Measurements from ENCODE around the gene NDUFA6.

Gene NDUFA6

DNA sequence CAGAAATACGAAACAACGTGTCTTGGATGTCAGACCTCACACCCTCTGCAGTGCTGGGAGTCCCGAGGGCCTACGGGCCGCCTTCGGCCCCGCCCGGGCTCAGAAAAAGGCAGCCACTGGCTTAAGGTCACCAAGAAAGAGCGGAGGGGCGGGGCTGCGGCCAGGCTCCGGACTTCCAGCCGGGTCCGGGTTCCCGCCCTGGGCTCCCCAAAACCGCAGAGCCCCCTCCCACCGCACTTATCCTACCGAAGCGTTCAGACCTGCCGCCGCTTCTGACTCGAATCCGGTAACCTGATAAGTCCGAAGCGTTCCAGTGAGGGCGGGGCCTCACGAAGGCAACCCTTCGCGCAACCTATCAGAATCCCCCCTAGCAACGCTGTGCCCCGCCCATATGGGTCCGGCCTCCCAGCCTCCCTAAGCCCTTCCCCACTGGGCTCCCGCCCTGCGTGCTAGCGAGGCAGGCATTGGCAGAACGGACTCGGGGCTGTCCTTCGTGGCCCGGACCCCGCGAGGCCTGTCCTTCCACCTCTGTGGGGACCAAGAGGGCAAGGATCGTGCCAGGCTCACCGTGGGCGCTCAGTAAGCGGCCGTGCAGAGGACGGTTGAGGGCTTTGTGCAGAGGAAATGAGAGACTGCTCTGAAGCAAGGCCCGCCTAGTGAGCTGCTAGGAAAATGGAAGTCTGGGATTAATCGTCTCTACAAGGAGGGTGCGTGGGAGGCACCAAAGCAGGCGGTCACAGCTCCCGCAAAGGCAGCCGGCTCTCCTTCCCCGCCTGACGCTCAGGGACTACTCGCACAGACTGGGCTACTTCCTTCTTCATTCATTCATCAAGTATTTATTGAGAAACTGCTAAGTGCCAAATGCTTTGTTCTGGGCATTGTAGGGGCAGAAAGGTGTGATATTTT, 19.8 kb downstream of the NDUFA6 start, which contains the start of gene NAGA:
NAGA (minus strand) TSS at position 296 of the 906 bp plus-strand sequence. CDS start 515 bp downstream, outside the sequence.
- DNase-seq (ENCODE audit: low read depth), result peak; percentile 91

DNA sequence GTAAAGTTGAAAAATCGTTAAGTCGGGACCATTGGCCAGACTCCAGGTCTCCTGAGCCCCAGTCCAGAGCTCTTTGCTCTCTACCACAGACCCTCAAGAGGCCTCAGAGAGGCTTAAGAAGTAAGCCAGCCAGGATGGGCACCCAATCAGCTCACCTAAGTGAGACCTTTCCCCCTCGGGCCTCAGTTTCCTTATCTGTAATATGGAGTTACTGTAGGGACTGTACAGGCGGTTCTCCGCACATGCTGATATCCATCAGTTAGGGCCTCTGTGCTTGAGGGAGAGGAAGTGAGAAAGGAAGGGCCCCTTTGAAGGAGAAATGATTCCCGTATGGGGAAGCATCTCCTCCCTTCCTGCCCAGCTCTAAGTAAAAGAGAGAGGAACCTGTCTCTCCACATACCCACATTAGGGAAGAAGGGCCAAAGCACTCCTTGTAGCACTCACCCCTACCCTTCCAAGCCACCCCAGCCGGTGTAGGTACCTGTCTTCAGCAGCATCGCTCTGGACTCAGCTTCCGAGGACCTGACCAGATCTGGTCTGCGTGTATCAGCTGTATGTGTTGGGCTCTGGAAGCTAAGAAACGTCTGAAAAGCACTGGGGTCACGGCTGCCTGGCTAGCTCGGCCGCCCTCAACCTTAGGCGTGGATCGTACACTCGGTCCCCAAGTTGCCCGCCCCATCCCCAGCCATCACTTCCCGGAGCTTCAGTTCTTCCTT, 20.6 kb downstream of the NDUFA6 start:
- no peak for DNase-seq (ENCODE audit: low read depth)

DNA sequence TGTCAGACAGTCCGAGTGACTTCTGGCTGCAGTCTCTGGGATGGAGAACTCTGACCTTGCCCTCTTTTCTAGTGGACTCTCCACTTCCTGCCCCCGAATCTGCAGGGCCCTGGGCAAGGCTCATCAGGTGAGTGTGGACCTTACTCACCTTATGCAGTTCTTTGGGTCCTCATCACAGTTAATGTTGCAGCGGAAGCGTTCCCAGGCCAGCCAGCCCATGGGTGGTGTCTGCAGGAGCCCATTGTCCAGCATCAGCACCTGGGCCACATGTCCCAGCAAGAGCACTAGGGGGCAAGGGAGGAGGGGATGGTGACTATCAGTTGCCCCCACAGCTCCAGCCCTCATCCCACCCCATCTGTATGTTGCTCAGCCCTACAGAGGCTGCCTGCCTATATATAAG, 22.3 kb downstream of the NDUFA6 start:
- no peak for DNase-seq (ENCODE audit: low read depth)

DNA sequence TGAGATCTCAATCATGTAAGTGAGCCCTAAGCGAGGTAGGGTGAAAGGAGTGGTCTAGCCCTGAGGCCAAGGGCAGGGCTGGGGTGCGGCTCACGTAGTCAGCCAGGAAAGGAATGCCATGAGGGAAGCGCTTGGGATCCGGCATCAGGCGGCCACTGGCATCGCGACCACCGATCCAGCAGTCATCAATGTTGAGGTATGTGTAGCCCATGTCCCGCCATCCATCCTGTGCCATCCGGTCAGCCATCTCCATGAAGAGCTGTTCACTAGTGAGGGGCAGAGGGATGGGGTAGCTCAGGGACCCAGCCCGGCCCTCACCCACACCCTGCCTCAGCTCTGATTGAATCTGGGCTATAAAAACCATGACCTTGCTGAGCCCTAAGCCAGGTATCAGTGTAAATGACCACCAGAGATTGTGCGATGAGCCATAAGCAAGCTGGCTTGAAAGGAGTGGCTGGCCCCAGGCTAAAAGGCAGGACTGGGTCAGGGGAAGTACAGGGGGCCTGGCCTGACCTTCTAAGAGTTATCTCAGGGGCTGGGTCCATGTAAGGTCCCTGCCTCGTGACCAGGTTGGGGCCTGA, 22.8 kb downstream of the NDUFA6 start:
- DNase-seq (ENCODE audit: low read depth), result no peak

DNA sequence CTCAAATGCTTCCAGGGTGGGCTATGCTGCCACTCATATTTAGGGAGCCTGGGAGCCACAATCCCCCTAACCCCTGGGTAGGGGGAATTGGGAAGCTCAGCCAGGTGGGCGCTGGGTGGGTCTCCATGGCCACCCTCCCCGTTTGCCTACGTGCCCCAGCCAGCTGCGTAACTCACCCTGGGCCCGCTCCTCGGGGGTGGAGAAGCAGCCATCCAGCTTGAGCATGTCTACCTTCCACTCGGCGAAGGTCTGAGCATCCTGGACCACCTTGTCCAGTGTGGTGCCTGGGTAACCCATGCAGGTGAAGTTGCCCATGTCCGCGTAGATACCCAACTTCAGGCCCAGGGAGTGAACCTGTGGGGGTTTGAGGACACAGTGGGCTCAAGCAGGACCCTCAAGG, 23.6 kb downstream of the NDUFA6 start:
- DNase-seq (ENCODE audit: low read depth), result no peak

DNA sequence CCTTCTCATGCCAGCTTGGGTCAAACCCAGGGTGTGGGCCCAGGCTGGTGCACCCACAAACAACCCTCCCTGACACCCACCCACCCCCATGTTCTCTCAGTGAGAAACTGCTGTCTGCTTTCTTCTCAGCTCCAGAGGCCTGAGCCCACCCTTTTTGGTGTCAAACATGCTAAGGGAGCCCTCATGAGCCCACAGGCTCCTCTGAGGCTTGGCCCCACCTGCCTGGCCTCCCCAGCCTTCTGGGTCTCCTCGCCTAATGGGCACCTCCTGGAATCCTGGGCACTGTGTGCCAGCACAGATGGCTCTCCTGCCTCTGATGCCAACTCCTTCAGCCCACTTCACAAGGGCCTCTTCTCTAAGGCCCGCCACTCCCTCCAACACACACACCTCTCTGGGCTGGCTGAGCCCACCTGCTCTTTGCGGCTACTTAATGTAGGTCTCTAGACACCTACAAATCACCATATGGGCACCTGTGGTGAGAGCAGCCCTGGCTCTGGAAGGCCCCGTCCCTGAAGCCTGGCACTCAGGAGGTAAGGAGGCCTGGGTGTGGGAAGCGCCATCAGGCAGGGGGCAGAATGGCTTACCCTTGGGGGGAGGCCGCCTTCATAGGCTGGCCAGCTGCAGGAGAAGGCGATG, 24.3 kb downstream of the NDUFA6 start:
- no peak for DNase-seq (ENCODE audit: low read depth)

DNA sequence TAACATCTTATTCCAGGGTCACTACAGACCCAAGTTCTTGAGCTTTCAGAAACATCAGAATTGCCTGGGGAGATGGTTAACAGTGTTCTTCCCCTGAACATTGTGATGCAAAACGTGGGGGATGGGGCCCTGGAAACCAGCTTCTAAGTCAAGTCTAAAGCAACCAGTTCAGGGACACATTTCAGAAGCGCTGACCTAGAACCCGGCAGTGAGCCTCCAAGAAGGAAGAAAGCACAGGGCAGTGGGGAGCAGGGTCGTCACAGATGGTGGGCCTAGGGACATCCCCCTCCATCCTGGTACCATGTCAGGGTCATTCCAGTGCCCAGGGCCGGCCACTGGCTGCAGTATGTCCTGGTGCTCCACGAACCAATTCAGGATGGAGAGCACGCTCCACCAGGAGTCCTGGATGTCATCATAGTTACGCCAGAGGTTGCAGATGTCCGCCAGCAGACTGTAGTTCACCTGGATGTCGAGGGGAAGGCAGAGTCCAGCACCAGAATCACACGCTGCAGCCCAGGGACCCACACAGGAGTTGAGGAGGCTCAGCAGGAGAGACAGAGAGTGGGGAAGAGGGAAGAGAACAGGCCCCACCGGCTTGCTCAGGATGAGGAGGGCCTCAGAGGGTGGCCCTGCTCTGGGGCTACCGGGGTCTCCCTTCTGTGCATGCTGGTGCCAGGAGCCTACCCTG, 25.0 kb downstream of the NDUFA6 start:
- DNase-seq (ENCODE audit: low read depth), result no peak

DNA sequence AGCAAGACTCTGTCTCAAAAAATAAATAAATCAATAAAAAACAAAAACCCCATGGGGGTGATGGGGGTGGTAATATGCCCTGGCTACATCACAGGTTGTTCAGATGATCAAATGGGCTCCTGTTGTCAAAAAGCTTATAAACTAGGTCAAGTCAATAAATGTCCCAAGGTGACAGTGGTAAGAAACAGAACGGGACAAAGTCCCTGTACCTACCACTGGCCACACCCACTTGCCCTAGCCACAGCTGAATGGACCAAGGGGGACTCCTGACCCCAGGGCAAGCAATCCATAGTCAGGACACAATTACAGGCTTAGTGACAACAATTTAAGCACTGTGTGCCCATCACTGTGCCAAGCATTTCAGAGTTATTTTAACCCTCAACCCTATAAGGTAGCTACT, 25.9 kb downstream of the NDUFA6 start:
- DNase-seq (ENCODE audit: low read depth), result no peak

DNA sequence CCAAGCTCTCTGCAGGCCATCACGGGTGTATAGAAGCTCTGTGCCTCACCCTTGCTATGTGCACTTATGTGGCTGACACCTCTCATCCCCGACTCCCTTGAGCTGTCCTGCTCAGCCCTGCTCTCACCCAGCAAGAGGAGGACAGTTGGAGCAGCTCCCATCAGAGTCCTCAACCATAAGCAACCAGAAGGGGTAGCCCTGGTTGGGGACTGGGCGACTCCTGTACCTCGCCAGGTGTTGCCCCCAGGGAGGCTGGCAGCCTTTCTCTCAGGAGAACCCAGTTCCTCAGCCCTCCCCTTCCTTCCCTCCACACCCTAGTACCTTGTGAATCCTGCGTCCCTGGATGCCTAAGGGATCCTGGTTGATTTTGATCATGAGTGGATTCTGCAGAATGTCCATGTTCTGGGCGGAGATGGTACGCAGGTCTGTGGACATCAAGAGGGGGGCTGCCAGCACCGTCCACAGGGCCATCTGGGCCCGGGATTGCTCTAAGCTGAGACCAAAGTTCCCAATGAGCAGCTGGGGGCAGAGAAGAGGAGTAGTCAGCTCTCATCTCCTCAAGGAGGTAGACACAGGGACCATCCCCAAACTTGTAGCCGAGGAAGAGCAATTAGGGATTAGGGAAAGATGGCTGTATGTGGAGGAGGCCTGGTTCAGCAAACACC, 27.9 kb downstream of the NDUFA6 start:
- DNase-seq (ENCODE audit: low read depth), result no peak

DNA sequence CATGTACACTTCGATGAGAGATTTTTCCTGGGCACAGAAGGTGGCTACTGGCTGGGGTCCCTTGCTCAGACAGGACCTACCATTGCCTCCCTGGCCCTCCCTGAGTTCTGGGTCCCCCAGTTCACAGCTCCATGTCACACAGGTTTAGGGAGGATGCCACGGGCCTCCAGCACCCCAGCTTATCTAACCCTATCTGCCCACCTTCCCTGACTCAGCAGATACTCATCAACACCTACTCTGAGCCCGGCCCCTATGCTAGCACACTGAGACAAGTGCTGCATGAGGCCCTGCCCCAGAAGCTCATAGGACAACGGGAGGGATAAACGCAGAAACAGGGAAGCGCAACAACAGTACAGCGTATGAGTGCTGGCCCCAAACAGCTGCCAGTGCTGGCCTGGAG, 29.5 kb downstream of the NDUFA6 start:
- no peak for DNase-seq (ENCODE audit: low read depth)

DNA sequence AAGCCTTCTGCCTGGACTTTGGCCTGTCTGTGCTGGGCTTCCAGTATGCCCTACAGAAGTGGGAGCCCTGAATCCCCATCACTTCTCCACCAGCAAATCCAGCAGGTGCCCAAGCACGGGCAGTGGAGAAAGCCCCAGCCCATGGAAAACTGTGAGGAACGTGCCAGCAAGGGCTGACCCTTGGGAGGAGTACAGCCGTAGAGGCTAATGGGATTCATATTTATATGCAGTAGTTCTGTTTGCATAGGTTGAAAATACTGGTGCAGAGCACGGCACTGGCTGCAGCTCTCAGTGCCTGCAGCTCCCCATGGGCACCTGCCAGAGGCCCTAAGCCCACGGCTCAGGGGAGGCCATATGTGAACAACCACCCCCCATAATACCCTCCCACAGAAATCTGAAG, 30.1 kb downstream of the NDUFA6 start:
- DNase-seq (ENCODE audit: low read depth), result no peak

DNA sequence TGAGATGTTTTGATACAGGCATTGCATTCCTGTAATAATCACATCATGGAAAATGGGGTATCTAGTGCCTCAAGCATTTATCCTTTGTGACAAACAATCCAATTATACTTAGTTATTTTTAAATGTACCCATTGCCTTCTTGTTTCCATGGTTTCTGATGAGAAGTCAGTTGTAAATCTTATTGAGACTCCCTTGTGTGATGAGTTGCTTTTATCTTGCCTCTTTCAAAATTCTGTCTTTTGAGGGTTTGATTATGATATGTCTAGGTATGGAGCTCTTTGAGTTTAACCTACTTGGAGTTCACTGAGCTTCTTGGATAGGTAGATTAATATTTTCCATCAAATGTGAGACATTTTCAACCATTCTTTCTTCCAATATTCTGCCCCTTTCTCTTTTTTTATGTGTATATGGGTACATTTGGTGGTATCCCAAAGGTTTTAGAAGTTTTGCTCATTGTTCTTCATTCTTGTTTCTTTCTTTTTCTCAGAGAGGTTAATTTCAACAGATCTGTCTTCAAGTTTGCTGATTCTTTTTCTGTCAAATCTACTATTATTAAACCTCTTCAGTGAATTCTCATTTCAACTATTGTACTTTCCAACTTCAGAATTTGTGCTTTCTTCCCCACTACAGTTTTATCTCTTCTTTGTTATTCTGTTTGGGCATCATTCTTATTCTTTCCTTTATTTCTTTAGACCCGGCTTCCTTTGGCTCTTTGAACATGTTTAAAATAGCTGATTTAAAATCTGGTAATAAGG, 33.6 kb downstream of the NDUFA6 start:
- no peak for DNase-seq (ENCODE audit: low read depth)

DNA sequence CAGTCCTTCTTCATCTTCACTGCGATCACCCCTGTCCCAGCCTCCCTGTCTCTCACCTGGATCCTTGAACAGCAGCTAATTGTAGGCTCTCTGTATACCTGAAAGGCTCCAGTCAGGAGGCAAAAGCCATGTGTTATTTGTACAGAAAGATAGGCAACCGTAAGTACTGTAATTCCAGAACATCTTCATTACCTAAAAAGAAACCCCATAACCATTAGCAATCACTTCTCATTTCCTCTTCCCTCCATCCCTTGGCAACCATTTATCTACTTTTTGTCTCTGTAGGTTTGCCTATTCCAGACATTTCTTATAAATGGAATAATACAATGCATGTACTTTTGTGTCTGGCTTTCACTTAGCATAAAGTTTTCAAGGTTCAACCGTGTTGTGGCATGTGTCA, 37.8 kb downstream of the NDUFA6 start:
- DNase-seq (ENCODE audit: low read depth), result no peak

DNA sequence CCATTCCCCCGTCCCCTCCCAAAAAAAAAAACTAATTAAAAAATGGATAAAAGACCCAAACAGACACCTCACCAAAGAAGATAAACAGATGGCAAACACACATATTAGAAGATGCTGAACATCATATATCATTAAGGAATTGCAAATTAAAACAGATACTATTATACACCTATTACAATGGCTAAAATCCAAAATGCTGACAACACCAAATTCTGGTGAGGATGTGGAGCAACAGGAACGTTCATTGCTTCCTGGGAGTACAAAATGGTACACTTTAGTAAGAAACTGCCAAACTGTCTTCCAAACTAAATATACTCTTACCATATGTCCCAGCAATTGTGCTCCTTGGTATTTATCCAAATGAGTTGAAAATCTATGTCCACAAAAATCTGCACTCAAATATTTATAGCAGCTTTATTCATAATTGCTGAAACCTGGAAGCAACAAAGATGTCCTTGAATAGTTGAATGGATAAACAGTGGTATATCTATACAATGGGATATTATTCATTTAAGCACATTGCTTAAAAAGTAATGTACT, 39.9 kb downstream of the NDUFA6 start:
- no peak for DNase-seq (ENCODE audit: low read depth)

DNA sequence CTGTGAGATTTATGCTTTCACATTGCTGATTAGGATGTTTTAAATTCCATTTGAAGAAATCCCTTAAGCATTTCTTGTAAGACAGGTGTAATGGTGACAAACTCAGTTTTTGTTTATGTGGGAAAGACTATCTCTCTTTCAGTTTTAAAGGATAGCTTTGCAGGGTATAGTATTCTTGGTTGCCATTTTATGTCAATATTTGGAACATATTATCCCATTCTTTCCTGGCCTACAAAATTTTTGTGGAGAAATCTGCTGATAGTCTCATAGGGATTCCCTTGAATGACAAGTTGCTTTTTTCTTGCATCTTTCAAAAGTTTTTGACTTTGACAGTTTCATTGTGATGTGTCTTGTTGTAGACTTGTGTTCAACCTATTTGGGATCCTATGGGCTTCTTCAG, 48.8 kb downstream of the NDUFA6 start:
- no peak for DNase-seq (ENCODE audit: low read depth)

DNA sequence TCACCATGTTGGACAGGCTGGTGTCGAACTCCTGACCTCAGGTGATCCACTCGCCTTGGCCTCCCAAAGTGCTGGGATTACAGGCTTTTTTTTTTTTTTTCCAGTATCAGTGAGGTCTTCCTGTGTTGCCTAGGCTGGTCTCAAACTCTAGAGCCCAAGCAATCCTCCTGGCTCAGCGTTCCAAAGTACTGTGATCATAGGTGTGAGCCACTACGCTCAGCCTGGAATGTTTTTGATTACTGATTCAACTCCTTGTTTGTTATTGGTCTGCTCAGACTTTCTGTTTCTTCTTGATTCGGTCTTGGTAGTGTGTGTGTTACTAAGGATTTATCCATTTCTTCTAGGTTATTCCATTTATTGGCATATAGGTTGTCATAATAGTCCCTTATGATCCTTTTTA, 51.3 kb downstream of the NDUFA6 start:
- DNase-seq (ENCODE audit: low read depth), result no peak

Data from HS-5 (cell line).